HG02973 (cell line): Measurements from ENCODE around the gene SLC6A6.
"Not testable (repeated sequence)": the region's sequence is repeated elsewhere in the genome, so short reads cannot be mapped to it uniquely, and the experiment has no call there.

ENCODE experiments used
- ATAC-seq: cut with Tn5 transposase; IDR thresholded peaks from one replicate; pipeline ENCODE4 v1.9.1; 2021; ENCODE audit warnings: moderate library complexity; ENCODE audit not compliant: unreplicated experiment

SLC6A6 gene

GRCh38 chr3:14503706-14504065, 101.3 kb downstream of the SLC6A6 start:
- no peak for ATAC-seq

GRCh38 chr3:14505001-14505802, 102.8 kb downstream of the SLC6A6 start:
- no peak for ATAC-seq

- no peak for ATAC-seq
Measured at GRCh38 chr3:14505803-14506500, 103.5 kb downstream of the SLC6A6 start.

GRCh38 chr3:14506626-14507304, 104.4 kb downstream of the SLC6A6 start:
- no peak for ATAC-seq

GRCh38 chr3:14507305-14507741, 104.9 kb downstream of the SLC6A6 start:
- no peak for ATAC-seq

- ATAC-seq, result no peak
Measured at GRCh38 chr3:14507757-14508504, 105.5 kb downstream of the SLC6A6 start.

- no peak for ATAC-seq
Measured at GRCh38 chr3:14508505-14508819, 106.1 kb downstream of the SLC6A6 start.

- ATAC-seq, result peak; percentile 62
Measured at GRCh38 chr3:14508966-14509795, 106.8 kb downstream of the SLC6A6 start.

GRCh38 chr3:14509796-14510100, 107.3 kb downstream of the SLC6A6 start:
- no peak for ATAC-seq

- no peak for ATAC-seq
Measured at GRCh38 chr3:14510838-14511622, 108.6 kb downstream of the SLC6A6 start.

GRCh38 chr3:14511623-14512280, 109.3 kb downstream of the SLC6A6 start:
- ATAC-seq, result no peak

GRCh38 chr3:14512281-14512941, 110.0 kb downstream of the SLC6A6 start:
- no peak for ATAC-seq

GRCh38 chr3:14512942-14513327, 110.5 kb downstream of the SLC6A6 start:
- ATAC-seq, result no peak

- ATAC-seq, result no peak
Measured at GRCh38 chr3:14513566-14514322, 111.3 kb downstream of the SLC6A6 start.

- no peak for ATAC-seq
Measured at GRCh38 chr3:14514323-14514720, 111.9 kb downstream of the SLC6A6 start.

GRCh38 chr3:14515526-14515925, 113.1 kb downstream of the SLC6A6 start:
- ATAC-seq, result not testable (repeated sequence)

GRCh38 chr3:14516738-14517345, 114.4 kb downstream of the SLC6A6 start:
- ATAC-seq, result no peak
